ENCODE data around the gene GTF2IRD1.
A peak's percentile ranks its signal among the peaks of the same experiment; 100 is the strongest.
"Not testable (repeated sequence)": the region's sequence is repeated elsewhere in the genome, so short reads cannot be mapped to it uniquely, and the experiment has no call there.

GTF2IRD1 gene

GRCh38 chr7:74560086-74560719 is 106.5 kb downstream of the GTF2IRD1 start:
- no peak for DNase-seq

- no peak for DNase-seq
Measured at GRCh38 chr7:74561898-74562613, 108.3 kb downstream of the GTF2IRD1 start.

GRCh38 chr7:74563639-74564038 is 109.9 kb downstream of the GTF2IRD1 start:
- DNase-seq = not testable (repeated sequence)

- DNase-seq = no peak
Measured at GRCh38 chr7:74567318-74567668, 113.6 kb downstream of the GTF2IRD1 start.

- DNase-seq = no peak
Measured at GRCh38 chr7:74568658-74569057, 115.0 kb downstream of the GTF2IRD1 start.

DNA sequence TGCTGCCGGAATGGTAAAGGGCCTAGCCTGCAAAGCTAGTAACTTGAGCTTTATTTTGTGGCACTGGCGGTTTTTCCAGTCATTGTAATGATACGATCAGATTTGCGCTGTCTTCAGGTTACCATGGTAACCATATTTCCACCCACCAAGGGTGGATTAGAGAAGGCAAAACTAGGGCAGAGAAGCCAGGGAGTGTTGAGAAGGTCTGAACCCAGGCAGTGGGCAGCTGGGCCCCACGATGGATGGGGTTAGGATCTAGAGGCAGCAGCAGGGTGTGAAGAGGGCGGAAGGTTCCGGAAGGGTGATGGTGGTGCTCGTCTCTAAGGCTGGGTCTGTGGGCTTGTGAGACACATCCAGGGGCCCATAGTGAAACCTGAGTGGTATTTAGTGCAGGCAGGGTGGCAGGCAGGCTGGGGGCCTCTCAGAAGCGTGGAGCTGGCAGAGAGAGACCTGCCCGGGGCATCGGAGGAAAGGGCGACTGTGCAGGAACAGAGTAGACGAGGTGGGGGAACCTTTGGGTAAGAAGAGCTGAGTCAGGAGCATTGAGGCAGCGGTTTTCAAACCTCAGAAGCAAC is 115.9 kb downstream of the GTF2IRD1 start:
- DNase-seq = peak in 29 of 56 donors; percentile 2 to 48 (median 26)

- peak in 1 of 56 donors; percentile 15 for DNase-seq
Measured at GRCh38 chr7:74570533-74571156, 116.9 kb downstream of the GTF2IRD1 start.

GRCh38 chr7:74572301-74572979 is 118.7 kb downstream of the GTF2IRD1 start:
- peak in 11 of 56 donors; percentile 1 to 39 (median 10) for DNase-seq

- DNase-seq = no peak
Measured at GRCh38 chr7:74573512-74573911, 119.8 kb downstream of the GTF2IRD1 start.

DNA sequence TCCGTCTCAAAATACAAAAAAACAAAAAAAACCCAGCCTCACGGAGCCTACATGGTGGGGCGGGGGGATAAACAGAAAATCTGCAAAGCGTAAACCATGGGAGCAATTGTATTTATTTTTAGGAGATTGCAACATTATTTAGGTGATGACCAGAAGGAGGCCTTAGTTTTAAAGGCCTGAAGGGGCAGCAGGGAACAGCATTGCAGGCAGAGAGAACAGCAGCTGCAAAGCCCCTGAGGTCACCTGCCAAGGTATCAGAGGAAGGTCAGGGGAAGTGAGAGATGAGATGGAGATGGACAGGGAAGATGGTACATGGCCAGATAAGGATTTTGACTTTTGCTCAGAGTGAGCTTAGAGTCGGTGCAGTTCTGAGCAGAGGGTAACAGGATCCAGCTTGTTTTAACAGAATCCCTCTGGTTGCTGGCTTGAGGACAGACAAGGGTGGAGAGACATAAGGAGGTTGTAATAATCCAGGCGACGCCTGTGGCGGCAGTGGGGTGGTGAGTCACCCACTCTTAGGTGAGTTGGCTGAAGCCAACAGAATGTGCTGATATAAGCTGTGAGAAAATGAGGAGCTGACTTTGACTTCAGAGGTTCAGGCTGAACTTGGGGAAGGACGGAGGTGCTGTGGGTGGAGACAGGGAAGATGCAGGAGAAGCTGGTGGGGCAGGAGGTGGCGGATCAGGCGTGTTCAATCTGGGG is 121.5 kb downstream of the GTF2IRD1 start:
- DNase-seq = peak in 11 of 56 donors; percentile 3 to 46 (median 9)

DNA sequence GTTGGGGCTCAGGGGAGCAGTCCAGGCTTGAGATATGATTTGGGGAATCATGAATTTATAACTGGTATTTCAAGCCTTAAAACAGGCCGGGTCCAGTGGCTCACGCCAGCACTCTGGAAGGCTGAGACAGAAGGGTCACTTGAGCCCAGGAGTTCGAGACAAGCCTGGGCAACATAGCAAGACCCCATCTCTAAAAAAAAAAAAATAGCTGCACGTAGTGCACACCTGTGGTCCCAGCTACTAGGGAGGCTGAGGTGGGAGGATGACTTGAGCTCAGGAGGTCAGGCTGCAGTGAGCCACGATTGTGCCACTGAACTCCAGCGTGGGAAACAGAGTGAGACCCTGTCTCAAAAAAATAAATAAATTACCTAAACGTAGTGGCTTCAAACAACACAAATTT is 122.1 kb downstream of the GTF2IRD1 start:
- DNase-seq = no peak

GRCh38 chr7:74579800-74580685 is 126.3 kb downstream of the GTF2IRD1 start:
- DNase-seq = no peak

- no peak for DNase-seq
Measured at GRCh38 chr7:74581916-74582440, 128.3 kb downstream of the GTF2IRD1 start.

DNA sequence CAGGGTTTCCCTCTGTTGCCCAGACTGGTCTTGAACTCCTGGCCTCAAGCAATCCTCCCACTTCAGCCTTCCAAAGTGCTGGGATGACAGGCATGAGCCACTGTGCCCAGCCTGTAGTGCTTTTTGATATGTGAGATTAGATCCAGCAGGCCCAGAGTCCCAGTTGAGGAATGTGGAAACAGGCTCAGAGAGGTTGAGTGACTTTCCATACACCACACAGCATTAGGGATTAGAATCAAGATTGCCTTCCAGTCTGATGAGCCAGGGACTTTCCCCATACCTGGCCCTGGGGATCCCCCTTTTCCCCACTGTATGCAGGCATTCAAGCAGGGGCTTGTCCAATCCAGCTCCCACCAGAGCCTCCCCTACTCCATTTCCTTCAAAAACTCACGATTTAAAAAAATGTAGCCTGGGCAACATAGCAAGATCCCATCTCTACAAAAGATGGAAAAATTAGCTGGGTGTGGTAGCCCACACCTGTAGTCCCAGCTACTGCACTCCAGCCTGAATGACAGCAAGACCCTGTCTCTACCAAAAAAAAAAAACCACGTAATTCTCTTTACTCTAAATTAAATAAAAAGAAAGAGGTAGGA is 128.8 kb downstream of the GTF2IRD1 start:
- no peak for DNase-seq

GRCh38 chr7:74583630-74584029 is 129.9 kb downstream of the GTF2IRD1 start:
- no peak for DNase-seq

GRCh38 chr7:74584160-74584954 is 130.7 kb downstream of the GTF2IRD1 start:
- DNase-seq = no peak

DNA sequence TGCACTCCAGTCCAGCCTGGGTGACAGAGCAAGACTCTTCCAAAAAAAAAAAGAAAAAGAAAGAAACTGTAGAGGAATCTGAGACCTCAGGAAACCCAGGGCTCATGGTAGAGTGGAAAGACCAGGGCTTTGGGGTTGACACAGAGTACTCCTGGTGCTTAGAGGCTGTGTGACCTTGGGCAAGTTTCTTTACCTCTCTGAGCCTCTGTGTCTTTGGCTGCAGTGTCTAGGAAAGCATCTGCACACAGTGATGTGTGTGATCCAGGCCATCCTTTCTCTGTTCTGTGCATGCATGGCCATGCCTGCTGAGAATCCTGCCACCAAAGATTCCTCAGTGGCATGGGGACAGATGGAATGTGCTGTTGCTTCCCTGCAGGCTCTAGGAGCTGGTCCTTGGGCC is 132.1 kb downstream of the GTF2IRD1 start:
- no peak for DNase-seq
